GM10248 (cell line): ENCODE results near the gene FOLR1.
A peak's percentile ranks its signal among the peaks of the same experiment; 100 is the strongest.

Experiments used
- CTCF ChIA-PET: fragments of 300-600 bp; sonication (Branson Sonifier 250); formaldehyde crosslinking; extraction: SDS; loops from one replicate; lab custom pipeline; 2021; ENCODE audit warnings: antibody characterized with exemption; lab: Yijun Ruan, JAX
- POLR2A ChIA-PET: fragments of 350-650 bp; sonication (Branson Sonifier 250); formaldehyde crosslinking; extraction: SDS; loops from one replicate; lab custom pipeline; 2020; ENCODE audit warnings: antibody characterized with exemption; lab: Yijun Ruan, JAX
- DNase-seq: peaks from one replicate; pipeline ENCODE4 v3.0.0; 2012; ENCODE audit errors: extremely low spot score
- TF ChIP-seq, protein P1 (sequence below): IDR thresholded peaks from 2 replicates; pipeline ENCODE4 v1.5.1; 2012; ENCODE audit warnings: mild to moderate bottlenecking, low read depth; ENCODE audit errors: extremely low read depth, missing control alignments, control extremely low read depth

Gene FOLR1

DNA sequence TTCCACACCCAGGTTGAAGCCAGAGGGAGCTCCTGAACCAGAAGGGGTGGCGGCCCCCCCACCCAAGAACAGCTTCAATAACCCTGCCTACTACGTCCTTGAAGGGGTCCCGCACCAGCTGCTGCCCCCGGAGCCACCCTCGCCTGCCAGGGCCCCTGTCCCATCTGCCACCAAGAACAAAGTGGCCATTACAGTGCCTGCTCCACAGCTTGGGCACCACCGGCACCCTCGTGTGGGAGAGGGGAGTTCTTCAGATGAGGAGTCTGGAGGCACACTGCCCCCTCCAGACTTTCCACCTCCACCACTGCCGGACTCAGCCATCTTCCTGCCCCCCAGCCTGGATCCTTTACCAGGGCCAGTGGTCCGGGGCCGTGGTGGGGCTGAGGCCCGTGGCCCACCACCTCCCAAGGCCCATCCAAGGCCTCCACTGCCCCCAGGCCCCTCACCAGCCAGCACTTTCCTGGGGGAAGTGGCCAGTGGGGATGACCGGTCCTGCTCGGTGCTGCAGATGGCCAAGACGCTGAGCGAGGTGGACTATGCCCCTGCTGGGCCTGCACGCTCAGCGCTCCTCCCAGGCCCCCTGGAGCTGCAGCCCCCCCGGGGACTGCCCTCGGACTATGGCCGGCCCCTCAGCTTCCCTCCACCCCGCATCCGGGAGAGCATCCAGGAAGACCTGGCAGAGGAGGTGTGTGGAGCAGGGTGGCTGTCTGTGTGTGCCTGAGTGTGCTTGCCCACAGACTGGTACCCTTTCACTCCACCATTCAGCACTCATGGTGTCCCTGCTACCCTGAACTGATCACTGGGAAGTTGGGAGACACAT lies 45.4 kb downstream of the FOLR1 start:
- POLR2A ChIA-PET, result no interaction called here
- TF ChIP-seq, protein P1, sequence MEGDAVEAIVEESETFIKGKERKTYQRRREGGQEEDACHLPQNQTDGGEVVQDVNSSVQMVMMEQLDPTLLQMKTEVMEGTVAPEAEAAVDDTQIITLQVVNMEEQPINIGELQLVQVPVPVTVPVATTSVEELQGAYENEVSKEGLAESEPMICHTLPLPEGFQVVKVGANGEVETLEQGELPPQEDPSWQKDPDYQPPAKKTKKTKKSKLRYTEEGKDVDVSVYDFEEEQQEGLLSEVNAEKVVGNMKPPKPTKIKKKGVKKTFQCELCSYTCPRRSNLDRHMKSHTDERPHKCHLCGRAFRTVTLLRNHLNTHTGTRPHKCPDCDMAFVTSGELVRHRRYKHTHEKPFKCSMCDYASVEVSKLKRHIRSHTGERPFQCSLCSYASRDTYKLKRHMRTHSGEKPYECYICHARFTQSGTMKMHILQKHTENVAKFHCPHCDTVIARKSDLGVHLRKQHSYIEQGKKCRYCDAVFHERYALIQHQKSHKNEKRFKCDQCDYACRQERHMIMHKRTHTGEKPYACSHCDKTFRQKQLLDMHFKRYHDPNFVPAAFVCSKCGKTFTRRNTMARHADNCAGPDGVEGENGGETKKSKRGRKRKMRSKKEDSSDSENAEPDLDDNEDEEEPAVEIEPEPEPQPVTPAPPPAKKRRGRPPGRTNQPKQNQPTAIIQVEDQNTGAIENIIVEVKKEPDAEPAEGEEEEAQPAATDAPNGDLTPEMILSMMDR, result no peak
- no peak for DNase-seq
- CTCF ChIA-PET, result interaction anchor here (0.8 to 4.4 kb wide), 25 partner anchors 9 to 212 kb away, joined by 3 to 36 read pairs (median 4); partner anchors contain the start of genes CLPB and INPPL1

DNA sequence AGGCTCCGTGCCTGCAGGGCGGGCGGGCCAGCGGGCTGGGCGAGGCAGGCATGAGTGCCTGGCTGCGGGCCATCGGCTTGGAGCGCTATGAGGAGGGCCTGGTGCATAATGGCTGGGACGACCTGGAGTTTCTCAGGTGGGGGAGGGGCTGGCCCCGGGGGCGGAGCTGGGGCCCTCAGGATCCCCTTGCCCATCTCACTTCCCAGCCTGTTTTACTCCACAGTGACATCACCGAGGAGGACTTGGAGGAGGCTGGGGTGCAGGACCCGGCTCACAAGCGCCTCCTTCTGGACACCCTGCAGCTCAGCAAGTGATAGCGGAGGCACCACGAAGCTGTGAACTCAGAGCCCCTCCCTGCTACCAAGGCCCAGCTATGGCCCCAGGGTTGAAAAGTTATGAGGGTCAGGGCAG lies 46.1 kb downstream of the FOLR1 start:
- ChIA-PET POLR2A (no interaction called here), CTCF (interaction anchor here (0.8 to 4.4 kb wide), 24 partner anchors 8 to 212 kb away, joined by 3 to 36 read pairs (median 4); partner anchors contain the start of gene INPPL1)
- peak; percentile 85 for DNase-seq
- TF ChIP-seq, protein P1, result peak; percentile 79

DNA sequence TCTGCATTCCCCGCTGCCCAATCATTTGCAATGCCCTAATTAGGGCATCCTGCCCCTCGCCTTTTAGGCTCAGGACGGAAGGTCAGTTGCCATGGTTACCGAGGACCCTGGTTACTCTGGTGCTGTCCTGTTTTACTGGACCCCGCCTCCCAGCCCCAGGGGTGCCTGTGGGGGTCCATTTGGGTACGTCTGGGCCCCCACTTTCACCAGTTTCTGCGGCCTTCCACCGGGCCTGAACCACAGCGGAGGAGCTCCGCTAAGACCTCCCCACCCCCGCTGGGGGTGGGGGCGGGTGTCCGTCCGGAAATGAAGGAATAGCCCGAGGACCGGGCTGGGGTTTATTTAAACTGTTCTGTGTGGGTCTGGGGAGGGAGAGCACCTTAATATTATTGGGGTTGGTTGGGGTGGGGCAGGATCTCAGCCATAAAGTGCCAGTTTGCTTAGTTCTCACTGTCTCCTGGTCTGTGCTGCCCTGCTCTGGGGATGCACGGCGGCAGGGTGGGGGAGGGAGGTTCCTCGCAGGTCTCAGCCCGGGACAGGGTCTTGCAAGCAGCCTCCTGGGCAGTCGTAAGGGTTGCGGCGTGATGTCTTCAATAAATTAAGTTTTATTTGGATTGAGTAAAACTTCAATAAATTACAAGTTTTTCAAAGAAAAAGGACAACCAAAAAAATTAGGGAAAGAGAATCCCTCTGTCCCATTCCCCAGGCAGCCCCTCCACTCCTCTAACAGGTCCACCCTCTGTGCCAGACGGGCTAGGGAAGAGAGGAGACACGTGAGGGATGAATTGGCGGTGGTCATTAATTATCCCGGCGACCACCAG lies 46.8 kb downstream of the FOLR1 start:
- POLR2A ChIA-PET, result no interaction called here
- TF ChIP-seq, protein P1, result no peak
- DNase-seq, result no peak
- CTCF ChIA-PET, result interaction anchor here (1.0 to 4.4 kb wide), 17 partner anchors 8 to 213 kb away, joined by 3 to 36 read pairs (median 5); partner anchors contain the start of gene INPPL1

DNA sequence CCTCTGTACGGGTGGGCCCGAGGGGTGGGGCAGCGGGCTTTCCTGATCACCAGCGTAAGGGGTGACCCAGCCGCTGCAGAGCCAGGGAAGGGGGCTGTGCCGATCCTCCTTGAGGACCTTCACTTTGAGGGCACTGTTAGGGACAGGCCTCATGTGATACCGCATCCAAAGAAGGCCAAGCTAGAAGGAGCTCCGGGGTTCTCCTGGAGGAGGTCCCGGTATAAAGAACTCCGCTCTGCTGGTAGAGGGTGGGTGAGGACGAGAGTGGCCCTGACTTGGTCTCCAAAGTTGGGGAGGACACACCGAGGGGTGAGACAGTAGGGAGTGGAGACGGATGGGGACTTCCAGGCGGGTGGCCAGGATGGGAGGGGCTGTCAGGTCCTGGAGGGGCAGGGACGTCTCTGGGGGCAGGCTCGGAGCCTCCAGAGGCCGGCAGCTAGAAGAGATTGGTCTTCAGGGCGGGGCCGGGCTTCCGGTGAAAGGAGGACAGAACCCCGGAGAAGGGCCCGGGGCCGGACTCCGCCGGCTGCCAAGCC lies 47.4 kb downstream of the FOLR1 start:
- ChIA-PET CTCF (interaction anchor here (3.1 to 4.4 kb wide), 2 partner anchors 12 to 214 kb away, joined by 16 to 36 read pairs; partner anchors contain the start of gene INPPL1), POLR2A (no interaction called here)
- DNase-seq, result peak; percentile 71
- TF ChIP-seq, protein P1, result no peak

DNA sequence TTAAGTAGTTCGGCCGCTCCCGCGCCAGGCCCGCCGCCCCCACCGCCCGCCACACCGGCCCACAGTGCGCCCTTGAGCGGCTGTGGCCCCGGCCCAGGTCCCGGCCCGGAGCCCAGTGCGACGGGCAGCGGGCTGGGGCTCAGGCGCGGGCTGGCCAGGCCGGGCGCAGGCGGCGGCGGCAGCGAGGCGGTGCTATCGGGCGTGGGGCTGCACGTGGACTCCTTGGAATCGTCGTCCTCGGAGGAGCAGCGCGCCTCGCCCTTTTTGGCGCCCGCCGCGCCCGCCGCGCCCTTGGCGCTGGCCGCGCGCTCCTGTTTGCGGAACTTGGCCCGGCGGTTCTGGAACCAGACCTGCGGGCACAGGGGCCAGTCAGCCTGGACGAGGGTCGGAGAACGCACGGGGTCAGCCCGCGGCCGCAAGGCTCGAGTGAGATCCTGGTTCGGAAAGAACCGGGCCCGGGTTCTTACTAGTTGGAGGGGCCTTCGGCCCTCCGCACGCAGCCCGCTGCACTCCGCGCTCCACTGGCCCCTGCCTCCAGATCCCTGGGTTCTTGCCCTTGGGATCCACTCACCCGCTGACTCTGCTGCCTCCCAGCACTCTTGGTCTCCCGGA lies 48.0 kb downstream of the FOLR1 start:
- TF ChIP-seq, protein P1, result peak; percentile 3
- CTCF ChIA-PET, result interaction anchor here (0.8 to 1.5 kb wide), 3 partner anchors 9 to 191 kb away, joined by 3 to 11 read pairs (median 4); no protein-coding TSS in a partner anchor
- POLR2A ChIA-PET, result no interaction called here
- DNase-seq, result no peak
